ENCODE data around the gene CTSA.
A peak's percentile ranks its signal among the peaks of the same experiment; 100 is the strongest.
"Not testable (repeated sequence)": the region's sequence is repeated elsewhere in the genome, so short reads cannot be mapped to it uniquely, and the experiment has no call there.

CTSA gene

DNA sequence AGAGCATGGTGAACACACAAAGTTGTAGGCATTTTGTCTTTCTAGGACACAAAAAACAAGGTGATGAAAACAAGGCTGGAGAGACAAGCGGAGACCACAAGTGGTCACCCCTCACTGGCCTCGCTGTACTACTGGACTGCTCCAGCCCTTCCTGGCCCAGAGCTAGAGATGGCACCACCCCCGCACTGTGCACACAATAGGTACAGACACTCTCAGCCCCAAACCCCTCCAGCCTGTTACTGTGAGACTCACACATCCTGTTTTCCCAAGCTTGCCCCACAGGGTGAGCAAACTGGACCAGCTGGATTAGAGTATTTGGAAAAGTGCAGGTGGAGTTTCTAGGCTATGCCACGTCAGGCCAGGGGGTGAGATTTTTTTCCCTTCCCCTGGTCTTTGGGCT is 18.5 kb upstream of the CTSA start:
- Histone ChIP-seq H3K4me3 (ENCODE audit: low read depth, low read length) (no peak overlapping the region), H3K36me3 (replicated peaks) (no peaks in the 10 kb centered on the region), H3K27ac (no peak overlapping the region), H3K27me3 (replicated peaks) (no peaks in the 10 kb centered on the region)
- in situ Hi-C loops (cut with HindIII; ENCODE audit: low pct_ligation_motif_present, low sequenced_read_pairs): no loop called here
- TF ChIP-seq, protein P1, sequence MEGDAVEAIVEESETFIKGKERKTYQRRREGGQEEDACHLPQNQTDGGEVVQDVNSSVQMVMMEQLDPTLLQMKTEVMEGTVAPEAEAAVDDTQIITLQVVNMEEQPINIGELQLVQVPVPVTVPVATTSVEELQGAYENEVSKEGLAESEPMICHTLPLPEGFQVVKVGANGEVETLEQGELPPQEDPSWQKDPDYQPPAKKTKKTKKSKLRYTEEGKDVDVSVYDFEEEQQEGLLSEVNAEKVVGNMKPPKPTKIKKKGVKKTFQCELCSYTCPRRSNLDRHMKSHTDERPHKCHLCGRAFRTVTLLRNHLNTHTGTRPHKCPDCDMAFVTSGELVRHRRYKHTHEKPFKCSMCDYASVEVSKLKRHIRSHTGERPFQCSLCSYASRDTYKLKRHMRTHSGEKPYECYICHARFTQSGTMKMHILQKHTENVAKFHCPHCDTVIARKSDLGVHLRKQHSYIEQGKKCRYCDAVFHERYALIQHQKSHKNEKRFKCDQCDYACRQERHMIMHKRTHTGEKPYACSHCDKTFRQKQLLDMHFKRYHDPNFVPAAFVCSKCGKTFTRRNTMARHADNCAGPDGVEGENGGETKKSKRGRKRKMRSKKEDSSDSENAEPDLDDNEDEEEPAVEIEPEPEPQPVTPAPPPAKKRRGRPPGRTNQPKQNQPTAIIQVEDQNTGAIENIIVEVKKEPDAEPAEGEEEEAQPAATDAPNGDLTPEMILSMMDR (IDR thresholded peaks at IDR 0.05; ENCODE audit: low read depth, low read length, missing control alignments): no peak
- DNase-seq: no peak

DNA sequence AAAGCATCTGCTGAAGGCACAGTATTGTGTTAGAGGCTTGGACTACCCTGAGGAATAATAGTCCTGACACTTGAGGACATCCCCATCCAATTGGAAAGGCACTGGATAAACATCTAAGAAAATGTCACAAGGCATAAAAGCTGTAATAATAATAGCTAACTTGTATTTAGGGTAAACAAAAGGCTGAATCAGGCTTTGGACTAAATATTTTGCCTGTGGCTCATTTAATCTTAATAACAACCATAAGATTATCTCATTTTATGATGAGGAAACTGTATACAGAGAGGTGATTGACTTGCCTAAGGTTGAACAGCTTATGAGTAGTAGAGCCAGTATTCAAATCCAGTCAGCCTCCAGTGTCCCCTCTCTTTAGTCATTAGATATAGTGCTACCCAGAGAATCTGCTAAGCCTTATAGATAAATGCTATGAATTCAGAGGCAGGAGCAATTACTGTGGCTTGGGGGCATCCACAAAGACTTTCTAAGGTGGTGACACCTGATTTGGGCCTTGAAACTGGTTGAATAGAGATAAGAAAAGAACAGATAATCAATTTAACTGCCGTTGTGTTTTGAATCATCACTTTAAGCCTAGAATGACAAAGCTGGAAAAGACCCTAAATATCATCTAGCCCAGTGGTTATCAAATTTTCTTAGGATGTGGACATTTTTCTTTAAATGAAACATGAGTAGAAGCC is 17.6 kb upstream of the CTSA start:
- no peaks in the 10 kb centered on the region for H3K27me3 ChIP-seq (replicated peaks)
- no peak overlapping the region for H3K27ac ChIP-seq
- in situ Hi-C loops (cut with HindIII; ENCODE audit: low pct_ligation_motif_present, low sequenced_read_pairs): no loop called here
- H3K4me3 ChIP-seq (ENCODE audit: low read depth, low read length): no peak overlapping the region
- TF ChIP-seq, protein P1 (IDR thresholded peaks at IDR 0.05; ENCODE audit: low read depth, low read length, missing control alignments): no peak
- H3K36me3 ChIP-seq (replicated peaks): no peaks in the 10 kb centered on the region
- no peak for DNase-seq

DNA sequence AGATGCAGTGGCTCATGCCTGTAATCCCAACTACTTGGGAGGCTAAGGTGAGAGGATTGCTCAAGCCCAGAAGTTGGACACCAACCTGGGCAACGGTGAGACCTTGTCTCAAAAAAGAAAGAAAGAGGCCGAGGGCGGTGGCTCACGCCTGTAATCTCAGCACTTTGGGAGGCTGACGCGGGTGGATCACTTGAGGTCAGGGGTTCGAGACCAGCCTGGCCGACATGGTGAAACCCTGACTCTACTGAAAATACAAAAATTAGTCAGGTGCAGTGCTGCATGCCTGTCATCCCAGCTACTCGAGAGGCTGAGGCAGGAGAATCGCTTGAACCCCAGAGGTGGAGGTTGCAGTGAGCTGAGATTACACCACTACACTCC is 17.0 kb upstream of the CTSA start:
- H3K27me3 ChIP-seq (replicated peaks); H3K27ac ChIP-seq; H3K4me3 ChIP-seq (ENCODE audit: low read depth, low read length); in situ Hi-C loops (cut with HindIII; ENCODE audit: low pct_ligation_motif_present, low sequenced_read_pairs); H3K36me3 ChIP-seq (replicated peaks); DNase-seq: not testable (repeated sequence)

DNA sequence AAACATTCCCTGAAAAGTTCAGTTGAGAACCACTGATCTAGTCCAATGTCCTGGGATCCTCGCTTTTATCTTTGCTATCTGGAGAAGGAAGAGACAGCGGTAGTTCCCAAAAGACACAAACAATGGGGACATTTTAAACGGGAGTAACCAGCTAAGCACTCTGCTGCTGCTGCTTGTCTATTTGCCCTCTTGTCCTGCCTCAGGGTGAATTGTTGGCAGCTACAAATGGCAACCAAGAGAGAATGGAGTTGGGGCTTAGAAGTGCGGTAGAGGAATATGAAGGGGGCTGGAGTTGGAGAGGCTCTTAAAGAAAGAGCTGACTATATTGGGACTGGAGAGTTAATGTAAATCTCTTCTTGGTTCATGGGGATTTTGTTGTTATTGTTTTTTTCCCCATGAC is 16.6 kb upstream of the CTSA start:
- no peaks in the 10 kb centered on the region for H3K36me3 ChIP-seq (replicated peaks)
- H3K4me3 ChIP-seq (ENCODE audit: low read depth, low read length): no peak overlapping the region
- TF ChIP-seq, protein P1 (IDR thresholded peaks at IDR 0.05; ENCODE audit: low read depth, low read length, missing control alignments): no peak
- in situ Hi-C loops (cut with HindIII; ENCODE audit: low pct_ligation_motif_present, low sequenced_read_pairs): no loop called here
- H3K27me3 ChIP-seq (replicated peaks): no peaks in the 10 kb centered on the region
- no peak overlapping the region for H3K27ac ChIP-seq
- no peak for DNase-seq

DNA sequence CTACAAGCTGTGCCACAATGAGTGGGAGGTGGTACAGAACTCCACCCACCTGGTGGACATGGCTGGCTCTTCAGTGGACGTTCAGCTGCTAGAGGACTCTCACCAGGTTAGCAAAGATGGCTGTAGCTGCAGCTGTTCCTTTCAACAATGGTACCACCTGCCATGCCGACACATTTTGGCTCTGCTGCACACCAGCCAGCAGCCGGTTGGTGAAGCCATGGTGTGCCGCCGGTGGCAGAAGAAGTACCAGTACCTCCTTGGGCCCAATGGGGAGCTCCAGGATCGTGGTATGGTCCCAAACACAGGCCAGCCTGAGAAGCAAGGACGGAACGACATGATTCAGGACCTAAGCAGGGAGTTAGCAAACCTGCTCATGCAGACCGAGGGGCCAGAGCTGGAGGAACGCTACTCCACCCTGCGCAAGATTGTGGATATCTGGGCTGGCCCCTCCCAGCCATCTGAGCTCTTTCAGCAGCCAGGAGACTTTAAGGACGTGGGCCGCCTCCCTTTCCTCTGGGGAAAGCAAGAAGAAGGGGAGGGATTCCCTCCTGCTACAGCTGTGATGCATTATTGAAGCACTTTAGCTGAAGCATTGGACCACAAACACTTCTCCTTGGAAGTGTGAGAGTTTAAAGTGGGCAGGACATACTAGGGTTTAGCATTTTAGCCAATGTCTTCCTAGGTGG is 12.9 kb upstream of the CTSA start:
- no peak overlapping the region for H3K27ac ChIP-seq
- peaks cover 4% of the 10 kb centered on the region for H3K36me3 ChIP-seq (replicated peaks)
- H3K4me3 ChIP-seq (ENCODE audit: low read depth, low read length): no peak overlapping the region
- no peaks in the 10 kb centered on the region for H3K27me3 ChIP-seq (replicated peaks)
- in situ Hi-C loops (cut with HindIII; ENCODE audit: low pct_ligation_motif_present, low sequenced_read_pairs): no loop called here
- TF ChIP-seq, protein P1 (IDR thresholded peaks at IDR 0.05; ENCODE audit: low read depth, low read length, missing control alignments): no peak
- no peak for DNase-seq

DNA sequence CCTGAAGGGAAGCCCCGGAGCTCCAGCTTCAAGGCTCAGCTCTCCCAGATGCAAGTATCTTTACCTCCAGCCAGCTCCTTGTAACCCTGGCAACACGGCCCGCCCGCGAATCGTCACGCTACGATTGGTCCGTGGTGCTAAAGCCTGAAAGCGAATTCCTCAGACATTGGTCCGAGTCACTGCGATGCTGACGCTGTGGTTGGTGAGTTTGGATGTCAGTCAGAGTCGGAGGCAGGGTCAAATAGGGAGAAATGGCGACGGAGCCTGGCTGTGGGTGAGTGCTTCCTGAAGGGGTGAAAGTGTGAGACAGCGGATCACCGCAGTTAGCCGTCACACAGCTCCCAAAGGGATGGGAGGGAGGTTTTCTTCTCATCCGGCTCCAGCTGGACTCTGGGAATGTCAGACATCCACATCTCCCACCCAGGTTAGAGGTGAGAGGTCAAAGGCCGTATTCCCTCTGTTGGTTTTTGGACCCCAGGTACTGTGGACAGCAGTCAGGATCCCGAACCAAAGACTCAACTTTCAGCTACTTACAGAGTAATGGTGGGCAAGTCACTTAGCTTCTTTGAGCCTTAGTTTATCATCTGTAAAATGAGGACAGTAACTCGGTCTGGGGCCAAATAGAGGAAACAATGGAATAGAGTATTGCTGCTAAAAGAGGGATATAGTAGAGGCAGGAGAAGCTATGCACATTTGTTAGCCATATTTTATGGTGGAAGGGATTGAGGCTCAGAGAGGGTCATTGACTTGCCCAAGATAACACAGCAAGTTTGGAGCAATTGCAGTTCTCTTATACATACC is 9.9 kb upstream of the CTSA start, which contains the start of gene ZSWIM1:
Gene ZSWIM1 (plus strand): TSS at position 240 of the 801 bp plus-strand sequence. CDS start 1,366 bp downstream, outside the sequence.
- in situ Hi-C loops (cut with HindIII; ENCODE audit: low pct_ligation_motif_present, low sequenced_read_pairs): no loop called here
- DNase-seq: peak; percentile 99
- peak within 1 kb of the TSS; percentile 63 for H3K27ac ChIP-seq
- H3K36me3 ChIP-seq (replicated peaks): peaks cover 12% of the 10 kb centered on the region
- no peaks in the 10 kb centered on the region for H3K27me3 ChIP-seq (replicated peaks)
- TF ChIP-seq, protein P1 (IDR thresholded peaks at IDR 0.05; ENCODE audit: low read depth, low read length, missing control alignments): no peak
- H3K4me3 ChIP-seq (ENCODE audit: low read depth, low read length): peak within 1 kb of the TSS; percentile 97
